K562 (cell line): Measurements from ENCODE around the gene CSTF1. TPM values are rescaled to one million over a fixed set of nuclear protein-coding genes. Genes with fewer than 3 reads are reported as not detected.
"Not testable (repeated sequence)": the region's sequence is repeated elsewhere in the genome, so short reads cannot be mapped to it uniquely, and the experiment has no call there.

Experiments
- ATAC-seq: fragments of 200-7000 bp; cut with Tn5 transposase; 3 replicates; pipeline ENCODE4 v1.9.1; 2020; ENCODE audit warnings: moderate library complexity
- BruUV-seq: library from RNA; stranded (reverse); fragments of 400-500 nt; replicated peaks from 2 replicates; lab custom pipeline; 2021; lab: Mats Ljungman, UMichigan
- CTCF ChIA-PET: fragments of 300-600 bp; formaldehyde crosslinking; extraction: SDS; loops from one replicate; lab custom pipeline; 2021; ENCODE audit warnings: low intra/inter-chr PET ratio; lab: Yijun Ruan, JAX
- POLR2A ChIA-PET: fragments of 300-600, 350-650 bp; sonication (Branson Sonifier 250); formaldehyde crosslinking; extraction: SDS; loops from one replicate; lab custom pipeline; 2021; ENCODE audit warnings: antibody characterized with exemption, inconsistent platforms; lab: Yijun Ruan, JAX
- DNase-seq, 4 experiments: peaks; one replicate each; pipeline versions ENCODE4 v3.0.0 to v3.0.0-alpha.2; 2011 to 2018; ENCODE audit warnings: low spot score in 3 of 4, mixed read lengths in 3 of 4; ENCODE audit errors: extremely low read depth in 1 of 4
- FAIRE-seq: peaks from 2 replicates; lab custom pipeline; 2011; peaks lifted over from hg19 to GRCh38; lab: Jason Lieb, UNC
- H2AFZ ChIP-seq: 2 replicates; pipeline ENCODE4 v1.6.0; 2011; ENCODE audit warnings: low read depth, low read length, control low read depth, inconsistent platforms
- H3K27ac ChIP-seq: fragments of 200-600 bp; 3 replicates; pipeline ENCODE4 v1.8.0; 2011; ENCODE audit warnings: low read depth, mild to moderate bottlenecking, control low read depth, inconsistent platforms, low read length, moderate library complexity, mixed read lengths; ENCODE audit errors: extremely low read depth
- H3K27me3 ChIP-seq, 2 experiments: fragments of 300-600 bp in 1 of 2; 2 replicates in 1 of 2; 3 replicates in 1 of 2; pipeline versions ENCODE4 v1.6.0 to v1.8.0; 2011; ENCODE audit warnings: inconsistent platforms in 2 of 2, low read length in 2 of 2, mild to moderate bottlenecking in 1 of 2, mixed read lengths in 1 of 2, moderate library complexity in 1 of 2; ENCODE audit not compliant: control insufficient read depth in 2 of 2, insufficient read depth in 2 of 2
- H3K36me3 ChIP-seq: fragments of 300-600 bp; 3 replicates; pipeline ENCODE4 v1.8.0; 2011; ENCODE audit warnings: mild to moderate bottlenecking, low read length, inconsistent platforms; ENCODE audit not compliant: control insufficient read depth, insufficient read depth
- H3K4me1 ChIP-seq, 2 experiments: fragments of 200-600 bp in 1 of 2; replicated peaks in 1 of 2; 2 replicates in 1 of 2; 3 replicates in 1 of 2; pipeline versions ENCODE4 v1.5.1 to v1.8.0; 2011; ENCODE audit warnings: inconsistent platforms in 2 of 2, low read length in 2 of 2, mild to moderate bottlenecking in 1 of 2, mixed read lengths in 1 of 2, moderate library complexity in 1 of 2; ENCODE audit not compliant: control insufficient read depth in 2 of 2, insufficient read depth in 2 of 2
- H3K4me2 ChIP-seq: 2 replicates; pipeline ENCODE4 v1.6.1; 2011; ENCODE audit warnings: low read length, control low read depth, inconsistent platforms, mixed read lengths; ENCODE audit not compliant: insufficient read depth
- H3K4me3 ChIP-seq: fragments of 200-600 bp; sonication (generic), shearing (Covaris generic); 2 replicates; pipeline ENCODE4 v1.5.1; 2016; ENCODE audit warnings: control low read depth, inconsistent platforms
- H3K79me2 ChIP-seq: fragments of 200-600 bp; 3 replicates; pipeline ENCODE4 v1.8.0; 2011; ENCODE audit warnings: low read length, inconsistent platforms; ENCODE audit not compliant: control insufficient read depth, insufficient read depth
- H3K9ac ChIP-seq, 2 experiments: 2 replicates each; pipeline versions ENCODE4 v1.6.0 to v1.6.1; 2011; ENCODE audit warnings: low read depth in 2 of 2, low read length in 2 of 2, control low read depth in 1 of 2, inconsistent platforms in 1 of 2, mild to moderate bottlenecking in 1 of 2, mixed read lengths in 1 of 2; ENCODE audit not compliant: insufficient read depth in 1 of 2
- H3K9me1 ChIP-seq: one replicate; pipeline ENCODE4 v1.6.0; 2011; ENCODE audit warnings: inconsistent platforms, mild to moderate bottlenecking, low read length, moderate library complexity; ENCODE audit not compliant: control insufficient read depth, insufficient read depth
- H3K9me3 ChIP-seq: replicated peaks from 2 replicates; pipeline ENCODE4 v1.5.1; 2011; ENCODE audit warnings: low read depth, low read length, inconsistent platforms; ENCODE audit not compliant: control insufficient read depth, insufficient read depth
- H4K20me1 ChIP-seq: replicated peaks from 2 replicates; pipeline ENCODE4 v1.6.1; 2011; ENCODE audit warnings: low read length, inconsistent platforms, mixed read lengths; ENCODE audit not compliant: control insufficient read depth, insufficient read depth
- POLR2A ChIP-seq: fragments of 450-650 bp; conservative IDR thresholded peaks from 2 replicates; pipeline ENCODE4 v1.6.1; 2016
- U2AF2 ChIP-seq: fragments of 200-400 bp; formaldehyde crosslinking; optimal IDR thresholded peaks from 2 replicates; pipeline ENCODE3; 2017; ENCODE audit warnings: low read depth, mild to moderate bottlenecking, low read length
- WGBS: fragments of 100-300 bp; shearing (Covaris generic); methylation state at CpG from one replicate; pipeline ENCODE4 v1.1.6; 2016; ENCODE audit warnings: low coverage, mixed read lengths; ENCODE audit not compliant: insufficient coverage; ENCODE audit errors: missing lambda C conversion rate; 5-methylcytosine and 5-hydroxymethylcytosine counted together
- in situ Hi-C: fragments of 300-500 bp; cut with MboI; formaldehyde crosslinking; loops from 4 replicates; pipeline ENCODE4 v1.15.0; 2018; ENCODE audit warnings: inconsistent platforms, mixed read lengths
- intact Hi-C: fragments of 100-400 bp; cut with micrococcal nuclease; formaldehyde crosslinking; loops from 2 replicates; pipeline ENCODE4 v1.14.2; 2022
- polyA plus RNA-seq, 8 experiments: library from polyadenylated mRNA; depleted of rRNA in 4 of 8; stranded (reverse) in 5 of 8; unstranded in 3 of 8; fragments of >200 nt; fragmentation: Nextera tagmentation in 2 of 8; fragmentation: Illumina TruSeq in 1 of 8; extraction: Ambion mirVana in 2 of 8; extraction: Trizol in 1 of 8; gene quantifications; 2 replicates each; pipeline versions ENCODE4 v1.2.1 to v1.2.3, GENCODE V29; 2011 to 2014; ENCODE audit warnings: inconsistent platforms in 1 of 8, missing spikeins in 1 of 8
- total RNA-seq, 7 experiments: library from RNA; depleted of rRNA in 6 of 7; stranded (reverse); fragments of >200 nt in 6 of 7; fragmentation: Illumina TruSeq in 2 of 7; extraction: Trizol in 2 of 7; gene quantifications; 2 replicates each; pipeline versions ENCODE4 v1.2.1 to v1.2.3, GENCODE V29; 2011 to 2021; ENCODE audit warnings: low replicate concordance in 1 of 7

Gene CSTF1
- total and polyA plus RNA-seq, 9 of the 15 experiments (the other 6 are each of a cell fraction or from before 2014, with no cell fraction given), result 30.8 to 110 (median 53.4) TPM

- Histone ChIP-seq H3K79me2 (peaks cover 92% of the 10 kb centered on the region), H3K4me3 (no peak overlapping the region), H3K27me3 (no peaks in the 10 kb centered on the region), H3K36me3 (peaks cover 70% of the 10 kb centered on the region), H3K9me1 (peaks cover 3% of the 10 kb centered on the region), H3K4me2 (peak overlapping the region; percentile 22; the same call in 1 of the 2 replicates), H2AFZ (no peak overlapping the region), H3K9me3 (no peaks in the 10 kb centered on the region), H3K27ac (peak overlapping the region; percentile 33; the same call in 1 of the 3 replicates), H3K4me1 (peaks cover 4 to 19% of the 10 kb centered on the region in 2 experiments; a peak in 3 of 5 replicates), H4K20me1 (no peaks in the 10 kb centered on the region), H3K9ac (peak overlapping the region in 1 of 2 experiments; percentile 17; a peak in 1 of 4 replicates)
- in situ Hi-C loops (no loop called here), intact Hi-C loops (no loop called here)
- TF ChIP-seq U2AF2 (no peak), POLR2A (0 out of 2 replicates have a peak, but pooled peaks have one; percentile 37)
- 93% methylated on average over 4 of the region's 4 CpGs for WGBS
- ChIA-PET POLR2A (no interaction called here), CTCF (no interaction called here)
- FAIRE-seq (no peak), DNase-seq (no peak), ATAC-seq (no peak)
- no TSS peak for BruUV-seq
Measured at GRCh38 chr20:56389807-56390206, 2.6 kb upstream of the CSTF1 start.

DNA sequence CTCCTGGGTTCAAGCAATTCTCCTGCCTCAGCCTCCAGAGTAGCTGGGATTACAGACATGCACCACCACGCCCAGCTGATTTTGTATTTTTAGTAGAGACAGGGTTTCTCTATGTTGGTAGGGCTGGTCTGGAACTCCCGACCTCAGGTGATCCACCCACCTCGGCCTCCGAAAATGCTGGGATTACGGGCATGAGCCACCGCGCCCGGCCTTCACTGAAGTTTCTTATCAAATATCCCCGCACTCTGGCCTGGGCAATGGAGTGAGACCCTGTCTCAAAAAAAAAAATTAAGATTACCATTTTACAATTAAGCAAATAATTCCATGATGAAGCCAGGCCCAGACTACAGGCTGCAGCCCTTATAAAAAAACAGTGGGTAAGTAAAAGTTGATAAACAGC, 2.0 kb upstream of the CSTF1 start:
- H3K36me3 ChIP-seq, result peaks cover 70% of the 10 kb centered on the region
- 94% methylated on average over 9 of the region's 9 CpGs for WGBS
- H3K27ac ChIP-seq, CTCF ChIA-PET, BruUV-seq, DNase-seq, intact Hi-C loops, in situ Hi-C loops, H3K9me1 ChIP-seq, ATAC-seq, H3K27me3 ChIP-seq, H2AFZ ChIP-seq, FAIRE-seq, H4K20me1 ChIP-seq, H3K9me3 ChIP-seq: not testable (repeated sequence)
- peaks cover 4 to 15% of the 10 kb centered on the region in 2 experiments; a peak in 3 of 5 replicates for H3K4me1 ChIP-seq
- peak overlapping the region in 1 of 2 experiments; percentile 99; a peak in 2 of 4 replicates for H3K9ac ChIP-seq
- H3K79me2 ChIP-seq, result peaks cover 93% of the 10 kb centered on the region
- H3K4me3 ChIP-seq, result peak overlapping the region; percentile 92
- peak overlapping the region; percentile 99 for H3K4me2 ChIP-seq
- POLR2A ChIA-PET, result interaction anchor here (1.1 to 2.3 kb wide), 4 partner anchors 7 to 32 kb away, joined by 3 to 21 read pairs (median 6); partner anchors contain the start of gene FAM210B
